Measurements from ENCODE around the gene LIN7C. TPM values are rescaled to one million over a fixed set of nuclear protein-coding genes. Genes with fewer than 3 reads are reported as not detected.
"Not testable (repeated sequence)": the region's sequence is repeated elsewhere in the genome, so short reads cannot be mapped to it uniquely, and the experiment has no call there.

LIN7C gene
- total RNA-seq, 2 donors from 2014 or later, result 33.6 to 37.1 TPM

DNA sequence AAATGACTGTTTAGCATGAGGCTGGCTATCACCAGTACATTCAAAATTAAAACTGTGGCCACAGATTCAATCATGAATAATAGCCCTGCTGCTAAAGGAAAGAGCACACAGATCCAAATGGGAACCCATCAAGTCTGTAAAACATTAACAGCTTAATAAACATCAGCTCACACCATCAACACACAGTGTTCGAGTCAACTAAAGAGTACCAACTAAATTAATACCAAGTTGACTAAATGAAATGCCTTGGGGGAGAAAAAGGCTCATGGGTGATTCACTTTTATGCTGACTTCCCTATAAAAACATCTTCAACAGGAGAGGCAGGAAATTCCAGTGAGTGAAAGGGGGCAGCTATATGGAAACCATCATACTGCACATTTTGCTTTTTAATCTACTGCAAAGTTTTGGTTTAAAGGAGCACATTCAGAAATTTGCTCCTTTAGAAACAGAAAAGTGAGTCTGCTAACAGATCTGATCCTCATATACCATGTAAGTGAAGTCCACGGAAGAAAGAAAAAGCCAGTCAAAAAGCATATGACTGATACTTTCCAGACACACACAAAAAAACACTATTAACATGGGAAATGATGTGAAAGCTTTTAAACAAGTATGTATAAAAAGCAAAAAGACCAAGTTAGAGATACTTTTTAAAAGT is 50.3 kb downstream of the LIN7C start:
- DNase-seq (ENCODE audit: low spot score), result no peak
- intact Hi-C loops (cut with DNase I), result no loop called here

DNA sequence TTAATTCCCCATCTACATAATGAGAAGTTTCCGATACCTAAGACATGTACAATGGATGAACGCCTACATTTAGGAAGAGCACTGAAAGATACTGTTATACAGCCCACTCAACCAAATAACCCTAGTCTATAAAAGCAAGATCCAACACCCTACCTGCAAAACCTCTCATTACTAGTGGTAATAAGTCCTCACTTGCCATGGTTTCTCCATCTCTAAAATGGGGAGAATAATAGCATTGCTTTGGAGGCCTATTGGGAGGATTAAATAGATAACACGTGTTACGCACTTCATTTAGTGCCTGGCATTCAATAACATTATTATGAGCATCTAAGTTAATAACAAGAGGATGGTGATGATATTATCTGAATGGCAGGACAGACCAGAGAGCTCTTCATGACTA is 50.9 kb downstream of the LIN7C start:
- intact Hi-C loops (cut with DNase I), result no loop called here
- no peak for DNase-seq (ENCODE audit: low spot score)

DNA sequence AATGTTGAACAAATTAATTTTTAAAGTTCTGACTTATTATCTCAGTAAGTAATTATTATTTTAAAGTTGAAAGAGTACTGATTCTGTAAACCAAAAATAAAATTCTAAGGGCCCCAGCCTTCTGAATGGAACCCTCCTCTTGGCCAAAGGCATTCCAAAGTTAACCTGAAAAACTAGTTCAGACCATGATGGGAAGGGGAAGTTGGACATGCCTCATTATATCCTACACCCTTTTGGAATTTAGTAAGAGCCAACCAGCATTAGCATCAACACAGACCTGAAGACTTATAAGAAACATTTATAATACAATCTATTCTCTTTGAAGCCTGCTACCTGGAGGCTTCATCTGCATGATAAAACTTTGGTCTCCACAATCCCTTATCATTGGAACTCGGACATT is 52.9 kb downstream of the LIN7C start:
- no peak for DNase-seq (ENCODE audit: low spot score)

DNA sequence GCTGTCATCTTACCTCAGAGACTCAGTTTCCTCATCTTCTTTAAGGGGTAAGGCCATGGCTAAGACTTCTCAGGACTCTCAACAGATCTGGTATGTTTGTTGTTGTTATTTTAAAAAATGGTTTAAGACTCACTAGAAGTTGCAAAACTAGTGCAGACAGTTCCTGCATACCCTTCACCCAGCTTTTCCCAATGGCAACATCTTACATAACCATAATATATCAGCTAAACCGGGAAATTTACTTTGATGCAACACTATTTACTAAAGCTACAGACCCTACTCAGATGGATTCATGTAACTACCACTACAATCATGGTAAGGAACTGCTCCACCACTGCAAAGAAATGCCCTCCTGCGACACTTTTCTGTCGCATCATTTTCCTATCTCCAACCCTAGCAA is 54.4 kb downstream of the LIN7C start:
- intact Hi-C loops (cut with DNase I), result no loop called here
- no peak for DNase-seq (ENCODE audit: low spot score)

More for the DNA sequence above, 52.9 kb downstream of the LIN7C start:
- intact Hi-C loops (cut with DNase I), result no loop called here

DNA sequence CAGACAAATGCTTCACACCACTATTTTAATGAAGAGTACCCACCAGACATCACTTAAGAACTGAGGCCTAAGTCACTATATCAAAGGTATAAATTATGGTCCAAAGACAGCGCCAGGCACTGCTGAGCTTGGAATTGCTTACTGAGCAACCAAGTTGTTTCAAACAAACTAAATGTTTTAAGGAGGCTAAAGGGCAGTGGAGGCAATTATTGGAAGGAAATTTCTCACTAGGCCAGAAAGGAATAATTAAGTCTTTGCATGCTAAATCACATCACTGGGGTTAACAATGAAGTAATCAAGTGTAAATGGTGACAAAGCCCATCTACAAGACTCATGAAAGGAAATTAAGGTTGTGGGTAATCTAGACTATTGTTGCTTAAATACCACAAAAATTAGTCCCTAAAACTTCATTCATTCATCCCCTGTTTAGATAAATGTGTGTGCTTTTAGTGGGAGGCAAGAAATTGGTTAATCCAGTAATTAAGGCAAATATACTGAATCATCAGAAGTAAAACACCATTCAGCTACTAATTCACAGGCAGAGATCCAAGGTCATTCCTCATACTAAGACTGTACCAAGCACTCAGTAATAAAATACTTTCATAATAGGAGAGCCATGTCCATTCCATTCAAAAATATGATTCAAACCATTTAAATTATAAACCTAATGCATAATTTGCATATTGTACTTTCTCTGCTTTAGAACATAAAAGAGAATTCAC is 55.2 kb downstream of the LIN7C start:
- intact Hi-C loops (cut with DNase I), result no loop called here
- DNase-seq (ENCODE audit: low spot score), result no peak

- DNase-seq (ENCODE audit: low spot score); intact Hi-C loops (cut with DNase I): not testable (repeated sequence)
Observed at GRCh38 chr11:27448184-27448540, 58.4 kb downstream of the LIN7C start.

DNA sequence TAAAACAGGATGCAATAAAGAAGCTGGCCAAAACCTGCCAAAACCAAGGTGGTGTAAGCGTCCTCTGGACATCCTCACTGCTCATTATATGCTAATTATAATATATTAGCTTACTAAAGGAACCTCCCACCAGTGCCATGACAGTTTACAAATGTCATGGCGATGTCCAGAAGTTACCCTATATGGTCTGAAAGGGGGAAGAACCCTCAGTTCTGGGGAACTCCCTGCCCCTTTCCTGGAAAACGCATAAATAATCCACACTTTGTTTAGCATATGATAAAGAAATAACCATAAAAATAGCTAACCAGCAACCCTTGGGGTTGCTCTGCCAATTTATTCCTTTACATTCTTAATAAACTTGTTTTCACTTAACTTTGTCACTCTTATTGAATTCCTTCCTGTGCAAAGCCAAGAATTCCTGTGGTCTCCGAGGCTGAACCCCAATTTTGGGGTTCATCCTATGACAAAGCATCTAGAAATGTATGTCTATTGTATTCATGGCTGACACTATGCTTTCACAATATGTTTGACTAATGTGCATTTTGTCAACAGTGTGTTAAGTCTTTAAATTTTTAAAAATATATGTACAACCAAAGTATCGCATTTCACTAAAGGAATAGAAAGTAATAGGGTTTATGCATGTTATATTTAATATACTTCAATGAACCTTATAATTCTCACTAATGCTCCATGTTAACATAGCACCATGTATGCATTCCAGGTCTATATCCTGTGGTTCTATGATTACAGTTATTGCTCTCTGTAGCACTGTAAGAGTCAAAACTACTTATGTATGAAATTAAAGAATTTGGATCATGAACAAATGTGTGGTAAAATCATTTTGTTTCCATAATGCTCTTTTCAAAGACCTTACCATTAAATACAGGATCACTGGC is 59.0 kb downstream of the LIN7C start:
- intact Hi-C loops (cut with DNase I), result no loop called here
- no peak for DNase-seq (ENCODE audit: low spot score)

DNA sequence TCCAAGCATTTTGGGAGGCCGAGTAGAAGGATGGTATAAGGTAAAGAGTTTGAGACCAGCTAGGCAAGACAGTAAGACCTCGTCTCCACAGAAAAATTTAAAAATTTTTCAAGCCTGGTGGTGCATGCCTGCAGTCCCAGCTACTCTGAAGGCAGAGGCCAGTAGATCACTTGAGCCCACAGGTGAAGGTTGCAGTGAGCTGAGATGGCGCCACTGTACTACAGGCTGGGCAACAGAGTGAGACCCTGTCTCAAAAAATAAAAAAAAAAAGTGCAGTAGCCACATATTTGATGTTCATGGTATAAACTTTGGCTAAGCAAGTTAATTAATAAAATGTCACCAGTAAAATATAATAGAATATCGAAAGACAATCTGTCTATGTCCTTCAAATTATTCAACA is 60.9 kb downstream of the LIN7C start:
- intact Hi-C loops (cut with DNase I), result no loop called here
- DNase-seq (ENCODE audit: low spot score), result no peak

- intact Hi-C loops (cut with DNase I), result no loop called here
Observed at GRCh38 chr11:27444801-27445215, 61.8 kb downstream of the LIN7C start.

More at GRCh38 chr11:27444801-27445215, 61.8 kb downstream of the LIN7C start:
- no peak for DNase-seq (ENCODE audit: low spot score)

Small RNAs within 50 kb of the gene (microRNA-seq; reads per million reads assigned to microRNA genes)
- 0 reads per million in 2 donors for gene MIR8087 (ENCODE audit: borderline microRNAs expressed in 2 of 2)

Other genes with a start within 250 kb of the LIN7C start
- gene CCDC34, start 143.6 kb downstream of the LIN7C start, total RNA-seq, result 1 to 10 TPM; 1.6 to 2.8 TPM
- gene LGR4, start 34.0 kb downstream of the LIN7C start, total RNA-seq, result 10 to 100 TPM; 10.8 to 15.4 TPM
- 10 to 100 TPM; 12.5 to 35.7 TPM for gene BDNF, start 193.7 kb upstream of the LIN7C start, total RNA-seq

Measured in posterior vena cava (tissue), 2 donors.